Vagina (tissue), 2 donors: Measurements from ENCODE around the gene TRIM24.

Experiments
- CTCF ChIP-seq, 3 experiments: fragments of 450-650 bp in 2 of 3; fragments of 200-600 bp in 1 of 3; sonication (generic) in 1 of 3; IDR thresholded peaks; one replicate each; pipeline ENCODE4 v1.5.1; 2017 to 2019; ENCODE audit warnings: antibody characterized with exemption in 3 of 3, mild to moderate bottlenecking in 2 of 3, moderate library complexity in 2 of 3
- POLR2AphosphoS5 ChIP-seq, 2 donors: sonication (generic); formaldehyde crosslinking; IDR thresholded peaks; one replicate each; pipeline ENCODE4 v1.9.0; 2017; ENCODE audit warnings: antibody characterized with exemption in 2 of 2, mild to moderate bottlenecking in 2 of 2, low read depth in 1 of 2; ENCODE audit not compliant: insufficient read depth in 1 of 2

GRCh38 chr7:138627361-138627760 is 167.3 kb downstream of the TRIM24 start:
- no peak for TF ChIP-seq POLR2AphosphoS5 (IDR thresholded peaks at IDR 0.05; ENCODE audit: insufficient read depth in 1 of 2, low read depth in 1 of 2)
- no peak for TF ChIP-seq CTCF (IDR thresholded peaks at IDR 0.05)
